ENCODE data around the gene ARFRP1. TPM values are rescaled to one million over a fixed set of nuclear protein-coding genes. Genes with fewer than 3 reads are reported as not detected.

The ARFRP1 gene
- total RNA-seq, 1 donor from 2014 or later = 47.3 TPM

GRCh38 chr20:63744158-63744557 lies 36.4 kb upstream of the ARFRP1 start:
- no peak for DNase-seq (ENCODE audit: low spot score)

DNA sequence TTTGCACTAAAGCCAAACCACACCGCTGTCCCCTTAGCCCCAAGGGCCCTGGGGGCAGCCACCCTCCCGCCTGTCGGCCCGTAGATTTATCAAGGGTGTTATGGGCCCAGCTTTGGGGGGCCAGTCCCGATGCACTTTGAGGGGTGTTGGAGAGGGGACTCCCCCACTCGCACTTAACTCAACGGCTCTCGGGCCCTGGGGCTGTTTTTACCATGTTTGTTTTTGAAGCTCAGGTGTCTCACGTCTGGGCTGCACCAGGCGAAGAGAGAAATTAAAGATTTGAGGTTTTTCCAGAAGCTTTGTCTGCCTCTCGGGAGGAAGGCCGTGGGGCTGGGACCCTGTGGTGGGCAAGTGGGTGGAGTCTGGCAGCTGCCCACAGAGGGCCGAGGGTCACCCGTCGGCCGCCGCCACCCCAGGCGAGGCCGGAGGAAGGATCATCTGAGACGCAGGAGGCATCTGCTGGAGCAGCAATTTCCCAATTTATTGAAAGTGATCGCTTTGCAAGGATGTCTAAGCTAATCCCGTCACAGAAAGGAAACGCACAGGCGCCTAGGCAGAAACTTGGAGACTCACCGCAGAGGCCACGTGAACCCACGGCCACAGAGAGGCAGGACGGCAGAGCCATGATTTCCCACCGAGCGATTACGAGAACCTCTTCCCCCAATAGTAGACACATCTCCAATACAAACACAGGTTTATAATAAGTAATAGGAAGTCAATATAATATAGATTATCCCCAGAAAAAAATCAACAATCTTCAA lies 35.6 kb upstream of the ARFRP1 start:
- no peak for DNase-seq (ENCODE audit: low spot score)

GRCh38 chr20:63742381-63743024 lies 34.7 kb upstream of the ARFRP1 start:
- DNase-seq (ENCODE audit: low spot score) = no peak

- no peak for DNase-seq (ENCODE audit: low spot score)
Observed at GRCh38 chr20:63741676-63742380, 34.1 kb upstream of the ARFRP1 start.

GRCh38 chr20:63741354-63741675 lies 33.5 kb upstream of the ARFRP1 start:
- no peak for DNase-seq (ENCODE audit: low spot score)

- peak; percentile 97 for DNase-seq (ENCODE audit: low spot score)
Observed at GRCh38 chr20:63740627-63741353, 33.0 kb upstream of the ARFRP1 start.

DNA sequence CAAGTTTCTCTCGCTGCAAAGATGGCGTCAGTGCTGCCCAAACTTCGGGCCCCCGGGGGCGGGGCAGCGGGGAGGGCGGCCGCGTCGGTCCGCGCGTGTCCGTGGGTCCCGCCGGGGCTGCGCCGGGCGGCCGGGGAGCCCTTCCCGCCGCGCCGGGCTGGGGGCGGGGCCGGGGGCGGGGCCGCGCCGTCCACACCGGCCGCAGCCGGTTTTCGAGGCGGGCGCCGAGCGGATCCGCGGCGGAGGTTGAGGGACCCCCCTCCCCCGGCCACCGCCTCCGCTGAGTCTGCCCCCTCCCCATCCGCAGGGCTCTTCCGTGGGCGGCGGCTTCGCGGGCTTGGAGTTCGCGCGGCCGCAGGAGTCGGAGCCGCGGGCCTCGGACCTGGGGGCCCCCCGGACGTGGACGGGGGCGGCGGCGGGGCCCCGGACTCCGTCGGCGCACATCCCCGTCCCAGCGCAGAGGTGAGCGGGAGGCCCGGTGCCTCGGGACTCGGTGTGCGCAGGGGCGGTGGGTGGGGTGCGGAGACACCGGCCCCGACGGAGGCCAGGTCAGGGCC lies 32.4 kb upstream of the ARFRP1 start:
- no peak for DNase-seq (ENCODE audit: low spot score)

DNA sequence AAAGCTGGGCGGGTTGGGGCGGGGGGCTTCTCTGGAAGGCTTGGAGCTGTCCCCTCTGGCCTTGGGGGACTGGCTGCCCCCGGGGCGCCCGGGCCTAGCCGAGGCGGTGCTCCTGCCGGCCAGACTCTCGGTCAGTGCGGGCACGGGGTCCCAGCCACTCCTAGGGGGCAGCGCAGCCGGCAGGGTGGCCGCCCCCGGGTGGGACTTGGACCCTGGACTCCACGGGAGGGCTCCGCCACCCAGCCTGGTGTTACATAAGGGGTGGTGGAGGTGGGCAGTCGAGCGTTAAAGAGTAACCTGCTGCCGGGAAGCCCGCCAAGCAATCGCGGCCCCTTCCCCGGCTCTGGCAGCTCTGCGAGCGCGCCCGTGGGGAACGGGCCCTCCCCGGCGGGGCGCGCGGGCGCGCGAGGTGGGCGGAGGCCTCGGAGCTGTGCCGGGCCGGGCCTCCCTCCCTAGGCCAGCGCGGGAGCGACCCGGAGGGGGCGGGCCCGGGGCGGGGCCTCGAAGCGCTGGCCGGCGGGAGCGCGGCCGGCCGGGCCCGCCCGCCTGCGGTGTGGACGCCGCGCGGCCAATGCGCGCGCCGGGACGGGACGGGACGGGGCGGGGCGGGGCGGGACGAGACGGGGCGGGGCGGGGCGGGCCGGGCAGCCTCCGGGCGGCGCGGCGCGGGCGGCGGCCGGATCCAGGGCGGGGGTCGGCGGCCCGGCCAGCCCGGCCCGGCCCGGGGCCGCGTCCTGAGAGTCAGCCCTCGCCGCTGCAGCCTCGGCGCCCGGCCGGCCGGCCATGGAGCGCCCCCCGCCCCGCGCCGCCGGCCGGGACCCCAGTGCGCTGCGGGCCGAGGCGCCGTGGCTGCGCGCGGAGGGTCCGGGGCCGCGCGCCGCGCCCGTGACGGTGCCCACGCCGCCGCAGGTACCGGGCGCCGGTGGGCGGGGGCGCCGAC lies 31.6 kb upstream of the ARFRP1 start, which contains the start of gene SLC2A4RG:
Gene SLC2A4RG, plus strand, starts transcription at position 647 of the 940 bp plus-strand sequence. Its CDS starts 137 bp downstream, at position 784.
- no peak for DNase-seq (ENCODE audit: low spot score)

- no peak for DNase-seq (ENCODE audit: low spot score)
Observed at GRCh38 chr20:63738687-63739129, 30.9 kb upstream of the ARFRP1 start.

GRCh38 chr20:63737945-63738686 lies 30.3 kb upstream of the ARFRP1 start:
- DNase-seq (ENCODE audit: low spot score) = no peak

DNA sequence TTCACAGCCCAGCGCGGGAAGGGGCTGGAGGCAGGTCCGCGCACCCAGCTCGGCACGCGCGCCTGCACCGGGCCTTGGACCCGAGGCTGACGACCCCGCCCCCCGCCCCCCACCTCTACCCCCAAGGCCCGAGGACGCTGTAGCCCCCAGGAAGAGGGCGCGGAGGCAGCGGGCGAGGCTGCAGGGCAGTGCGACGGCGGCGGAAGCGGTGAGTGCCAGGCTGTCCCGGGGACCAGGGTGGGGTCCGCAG lies 29.8 kb upstream of the ARFRP1 start:
- no peak for DNase-seq (ENCODE audit: low spot score)

- no peak for DNase-seq (ENCODE audit: low spot score)
Observed at GRCh38 chr20:63736893-63737694, 29.3 kb upstream of the ARFRP1 start.

DNA sequence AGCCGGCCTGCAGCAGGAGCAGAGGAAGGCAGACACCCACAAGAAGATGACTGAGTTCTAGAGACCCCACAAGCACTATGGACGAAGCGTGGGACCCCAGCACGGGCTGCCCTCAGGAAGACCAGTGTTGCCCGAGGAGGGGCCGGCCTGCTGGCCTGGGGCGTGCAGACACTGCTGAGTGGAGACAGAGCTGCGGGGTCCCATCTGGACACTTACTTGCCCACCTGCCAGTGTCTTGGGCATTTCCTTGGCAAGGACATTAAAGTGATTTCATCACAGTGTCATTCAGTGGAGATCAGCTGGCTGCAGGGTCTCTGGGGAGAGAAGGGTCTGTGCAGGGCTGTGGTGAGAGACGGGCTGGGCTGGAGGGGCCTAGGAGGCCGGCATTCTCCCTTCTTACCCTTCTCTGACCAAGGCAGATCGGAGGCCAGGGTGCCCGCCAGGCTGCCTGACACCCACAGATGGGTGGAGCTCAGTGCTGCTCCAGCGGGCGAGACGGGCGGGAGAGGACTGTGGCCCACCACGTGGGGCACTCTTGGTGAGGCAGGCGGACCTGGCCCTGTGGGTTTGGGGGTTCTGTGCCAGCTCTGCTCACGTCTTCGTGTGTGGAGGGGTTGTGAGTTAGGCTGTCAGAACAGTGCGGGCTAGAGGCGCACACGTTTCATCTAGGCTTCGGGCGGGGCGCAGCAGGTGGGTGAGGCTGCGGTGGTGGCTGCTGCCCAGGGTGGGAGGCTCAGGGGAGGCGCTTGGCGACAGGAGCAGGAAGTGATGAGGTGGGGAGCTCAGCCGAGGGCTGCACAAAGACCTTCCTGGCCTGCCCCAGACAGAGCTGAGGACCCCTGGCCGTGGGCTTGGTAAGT lies 28.3 kb upstream of the ARFRP1 start, which contains the start of gene LIME1:
Gene LIME1, plus strand, starts transcription at position 806 of the 860 bp plus-strand sequence. CDS start 886 bp downstream, outside the sequence.
- DNase-seq (ENCODE audit: low spot score) = no peak

- DNase-seq (ENCODE audit: low spot score) = no peak
Observed at GRCh38 chr20:63734946-63735858, 27.4 kb upstream of the ARFRP1 start.

GRCh38 chr20:63734111-63734945 lies 26.6 kb upstream of the ARFRP1 start:
- DNase-seq (ENCODE audit: low spot score) = no peak
